ENCODE results near the gene CYP11A1.

CYP11A1 gene

DNA sequence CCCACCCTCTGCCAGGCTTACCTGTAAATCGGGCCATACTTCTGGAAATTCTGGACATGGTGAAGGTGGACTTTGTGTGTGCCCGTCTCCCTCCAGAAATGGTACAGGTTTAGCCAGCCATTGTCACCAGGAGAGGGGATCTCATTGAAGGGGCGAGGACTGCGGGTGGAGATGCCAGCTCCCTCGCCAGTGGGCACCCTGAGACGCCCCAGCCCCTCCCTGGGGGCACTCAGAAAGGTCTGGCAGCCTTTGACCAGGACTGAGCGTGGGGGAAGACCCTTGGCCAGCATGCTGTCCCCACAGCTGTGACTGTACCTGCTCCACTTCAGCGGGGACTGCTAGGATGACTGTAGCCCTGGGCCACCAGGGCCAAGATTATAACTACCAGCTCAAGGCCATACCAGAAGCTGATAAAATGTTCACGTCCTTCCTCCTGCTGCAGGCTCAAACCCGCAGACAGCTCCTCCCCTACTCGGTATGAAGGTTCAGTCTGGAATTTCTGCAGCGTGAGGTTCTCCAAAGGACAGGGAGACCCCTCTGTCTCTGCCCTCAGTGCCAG is at the start of gene CYP11A1:
Gene CYP11A1 (minus strand): TSS at position 351 of the 559 bp plus-strand sequence. CDS start 61 bp downstream, at position 290.
- DNase-seq (ENCODE audit: low read depth in 2 of 2) = no peak

DNA sequence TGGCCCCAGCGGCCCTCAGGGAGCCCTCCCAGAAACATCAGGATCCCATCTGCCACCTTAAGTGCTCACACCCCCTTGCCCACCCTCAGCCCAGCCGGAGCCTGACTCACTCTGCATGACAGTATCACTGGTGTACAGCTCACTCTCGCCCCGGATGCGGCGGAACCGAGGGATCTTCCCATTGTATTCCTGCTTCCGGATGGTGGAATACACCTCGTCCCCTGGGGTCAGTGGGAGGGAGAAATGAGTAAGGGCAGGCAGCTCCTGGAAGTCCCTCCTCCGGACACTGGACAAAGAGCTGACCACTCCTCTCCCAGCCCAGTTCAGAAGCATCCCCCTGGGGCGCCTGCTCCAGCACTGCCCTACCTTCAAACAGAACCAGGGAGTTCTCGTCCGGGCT is 49.8 kb upstream of the CYP11A1 start:
- no peak for DNase-seq (ENCODE audit: low read depth in 2 of 2)

DNA sequence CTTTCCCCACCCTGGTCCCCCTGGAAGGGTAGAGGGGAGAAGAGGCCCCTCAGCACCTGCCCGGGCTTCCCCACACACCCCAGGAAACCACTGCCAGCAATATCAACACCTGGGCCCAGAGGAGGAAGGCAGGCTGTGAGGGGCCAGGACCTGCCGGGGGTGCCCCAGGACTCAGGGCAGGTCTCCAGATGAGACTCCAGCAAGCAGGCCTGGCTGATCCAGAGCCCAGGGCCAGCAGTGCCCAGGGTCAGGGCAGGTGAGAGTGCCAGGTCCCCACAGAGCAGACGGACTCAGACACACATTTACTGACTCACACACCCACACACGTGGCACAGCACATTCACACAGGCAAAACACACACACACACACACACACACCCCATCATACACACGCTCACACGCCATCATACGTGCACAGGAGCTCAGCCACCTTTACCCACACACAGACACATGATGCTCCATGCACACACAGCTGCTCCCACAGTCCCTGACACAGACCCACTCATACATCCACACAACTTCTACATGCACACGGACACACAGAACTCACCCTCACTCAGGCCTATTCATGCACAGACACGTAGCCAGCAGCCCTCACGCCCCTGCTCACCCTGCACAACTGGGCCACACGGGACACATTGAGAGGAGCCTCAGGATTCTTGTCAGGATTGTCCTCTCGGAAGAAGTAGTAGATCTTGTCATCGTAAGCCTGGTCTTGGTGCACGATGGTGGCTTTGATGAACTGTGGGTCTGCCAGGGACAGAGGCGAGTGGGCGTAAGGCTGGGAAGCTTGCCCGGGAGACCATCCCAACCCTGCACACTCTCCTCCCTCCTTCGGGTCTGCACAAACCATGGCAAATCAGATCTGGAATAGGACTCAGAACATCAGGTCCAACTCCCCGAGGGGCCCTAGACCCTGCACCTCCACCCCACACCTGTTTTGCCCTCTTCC is 48.8 kb upstream of the CYP11A1 start:
- DNase-seq (ENCODE audit: low read depth in 2 of 2) = no peak

DNA sequence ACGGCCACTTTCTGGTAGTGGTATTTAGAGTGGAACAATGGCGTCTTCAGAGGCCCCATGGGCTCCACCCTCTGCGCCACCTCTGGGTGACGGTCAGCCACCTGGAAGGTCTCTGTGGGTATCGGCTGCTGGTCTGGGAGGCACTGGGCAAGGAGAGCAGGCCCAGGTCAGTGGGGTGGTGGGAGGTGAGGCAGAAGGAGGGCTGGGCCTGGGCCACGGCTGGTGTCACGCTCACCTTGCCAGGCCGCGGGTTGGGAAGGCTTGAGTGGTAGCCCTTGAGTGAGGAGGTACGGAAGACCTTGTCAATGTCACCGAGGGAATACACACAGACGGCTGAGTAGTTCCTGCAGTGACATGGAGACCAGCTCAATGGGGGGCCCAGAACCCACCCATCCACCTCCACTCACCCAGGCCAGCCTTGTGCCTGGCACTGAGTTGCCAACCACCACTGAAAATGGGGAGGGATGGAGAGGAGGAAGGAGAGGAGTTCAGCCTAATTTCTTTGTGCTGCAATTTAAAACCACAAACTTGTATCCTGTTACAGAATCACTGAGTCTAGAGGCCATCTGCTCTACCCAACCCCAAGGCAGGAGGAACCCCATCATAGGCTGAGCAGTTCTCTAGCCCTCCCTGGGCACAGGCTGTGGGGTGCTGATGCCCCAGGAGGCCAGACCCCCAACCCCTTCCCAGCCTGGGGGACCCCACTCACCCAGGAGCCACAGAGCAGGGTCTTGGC is 47.3 kb upstream of the CYP11A1 start:
- DNase-seq (ENCODE audit: low read depth in 2 of 2) = no peak

DNA sequence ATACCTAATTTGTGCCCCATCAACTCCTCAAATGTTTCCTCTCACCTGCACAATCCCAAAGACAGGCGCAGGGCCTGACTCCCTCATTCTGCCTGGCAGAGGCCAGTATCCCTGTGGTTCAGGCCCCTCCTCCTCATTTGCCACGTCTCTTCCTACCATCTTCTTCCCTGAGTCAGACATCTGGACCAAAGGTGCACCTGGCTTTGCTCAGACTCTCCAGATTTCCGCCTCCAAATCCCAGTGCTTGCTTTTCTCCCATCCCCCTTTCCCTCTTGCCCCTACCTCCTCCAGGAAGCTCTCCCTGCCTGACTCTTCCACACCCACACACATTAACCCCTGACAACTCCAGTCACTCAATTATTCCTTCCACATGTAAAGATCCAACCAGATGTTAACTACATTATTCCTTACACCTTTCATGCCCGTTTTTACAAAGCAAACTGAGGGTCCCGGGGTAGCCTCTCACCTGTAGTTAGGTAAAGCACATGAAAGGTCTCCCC is 46.7 kb upstream of the CYP11A1 start:
- DNase-seq (ENCODE audit: low read depth in 2 of 2) = no peak

DNA sequence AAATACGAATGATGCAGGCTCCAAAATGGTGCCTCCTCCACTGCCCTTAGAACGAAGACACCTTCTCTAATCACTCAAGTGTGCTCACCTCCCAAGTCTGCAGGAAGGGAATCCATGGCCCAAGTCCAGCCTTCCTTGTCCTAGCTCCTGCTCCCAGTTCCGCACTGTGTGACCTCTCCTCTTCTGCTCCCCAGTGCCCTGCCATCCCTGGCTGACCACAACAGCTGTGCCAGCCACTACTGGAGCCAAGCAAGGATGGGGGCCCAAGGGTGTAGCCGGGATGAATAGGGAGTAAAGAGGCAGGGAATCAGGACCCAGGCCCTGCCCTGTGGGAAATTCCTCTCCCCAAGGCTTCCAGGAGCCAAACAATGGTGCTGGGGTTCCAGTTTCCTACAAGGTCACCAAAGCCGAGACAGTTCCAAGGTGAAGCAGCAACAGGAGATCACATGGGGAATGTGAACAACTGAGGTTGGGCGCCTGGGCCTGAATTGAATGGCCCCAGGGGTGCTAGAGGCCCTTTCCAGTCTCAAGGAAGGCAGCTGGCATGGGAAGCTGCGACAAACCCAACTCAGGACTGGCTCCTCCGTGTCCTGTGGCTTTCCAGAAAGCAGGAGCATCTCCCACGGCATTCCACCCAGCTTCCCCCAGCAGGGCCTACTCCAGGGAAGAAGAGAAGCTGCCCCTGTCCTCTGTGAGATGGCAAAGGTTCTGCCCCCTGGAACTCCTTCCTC is 46.1 kb upstream of the CYP11A1 start:
- DNase-seq (ENCODE audit: low read depth in 2 of 2) = no peak

DNA sequence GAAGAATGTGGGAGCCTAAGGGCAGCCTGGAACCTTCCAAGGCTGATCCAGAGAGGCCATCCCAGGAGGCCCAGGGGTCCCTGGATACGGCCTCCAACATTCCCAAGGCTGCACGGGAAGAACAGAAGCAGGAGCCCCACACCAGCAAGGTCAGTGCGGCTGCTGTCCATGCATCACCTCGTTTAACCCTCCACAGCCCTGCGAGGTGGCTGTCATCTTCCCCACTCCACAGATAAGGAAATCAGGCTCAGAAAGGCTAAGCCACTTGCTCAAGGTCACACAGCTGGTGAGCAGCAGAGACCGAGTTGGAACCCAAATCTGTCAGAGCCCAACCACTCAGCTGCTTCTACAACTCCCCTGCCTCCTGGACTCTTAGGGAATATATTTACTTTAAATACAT is 44.7 kb upstream of the CYP11A1 start:
- DNase-seq (ENCODE audit: low read depth in 2 of 2) = no peak

DNA sequence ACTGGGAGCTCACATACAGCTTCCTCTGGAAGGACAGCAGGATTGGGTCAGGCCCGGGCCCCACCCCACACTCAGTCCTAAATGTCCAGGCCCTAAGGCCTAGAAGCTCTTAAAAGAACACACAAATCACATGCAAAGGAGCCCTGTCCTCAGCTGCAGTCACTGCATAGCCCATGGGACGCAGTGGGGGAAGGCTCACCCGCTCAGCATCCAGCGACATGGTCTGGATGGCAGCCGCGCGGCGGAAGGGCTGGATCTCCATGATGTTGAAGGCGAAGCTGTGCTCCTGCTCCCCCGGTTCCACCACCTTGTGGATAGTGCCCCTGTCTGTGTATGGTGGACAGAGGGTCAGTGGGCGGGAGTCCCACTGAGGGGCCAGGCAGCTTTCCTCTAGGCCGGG is 44.2 kb upstream of the CYP11A1 start:
- no peak for DNase-seq (ENCODE audit: low read depth in 2 of 2)

DNA sequence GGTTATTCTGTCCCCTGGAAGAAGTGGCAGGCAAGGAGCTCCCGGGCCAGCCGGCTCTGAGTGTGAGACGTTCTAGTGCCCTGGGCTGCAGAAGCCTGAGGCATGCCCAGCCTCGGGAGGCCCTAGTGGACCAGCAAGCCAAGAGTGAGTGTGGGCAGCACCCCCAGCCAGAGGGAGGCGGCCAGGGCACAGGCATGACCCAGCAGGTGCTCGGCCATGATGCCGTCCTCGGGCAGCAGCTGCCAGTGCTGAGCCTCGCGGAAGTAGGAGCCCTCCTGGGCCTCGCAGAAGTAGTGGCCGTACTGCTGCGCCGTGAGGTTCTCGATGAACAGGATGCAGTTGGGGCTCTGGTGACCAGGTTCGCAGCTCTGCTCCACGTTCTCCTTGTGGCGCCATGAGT is 43.1 kb upstream of the CYP11A1 start:
- no peak for DNase-seq (ENCODE audit: low read depth in 2 of 2)

DNA sequence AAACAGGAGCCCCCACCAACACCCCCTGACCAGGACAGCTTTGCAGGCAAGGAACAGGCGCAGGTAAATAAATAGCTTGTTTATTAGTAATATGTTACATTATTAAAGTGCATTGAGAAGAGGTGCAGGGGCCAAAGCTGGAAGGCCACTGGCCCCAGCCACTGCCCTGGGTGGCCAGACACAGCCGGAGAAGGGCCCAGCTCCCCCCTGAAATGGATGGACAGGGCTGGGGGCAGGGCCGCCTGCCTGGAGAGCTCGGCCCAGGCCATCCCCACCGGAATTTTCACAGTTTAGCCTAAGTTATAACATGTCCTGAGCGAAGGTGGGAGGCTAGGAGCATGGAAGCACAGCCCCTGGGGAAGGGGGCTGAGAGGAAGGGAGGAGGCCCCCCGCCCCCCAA is 41.8 kb upstream of the CYP11A1 start:
- DNase-seq (ENCODE audit: low read depth in 2 of 2) = no peak

DNA sequence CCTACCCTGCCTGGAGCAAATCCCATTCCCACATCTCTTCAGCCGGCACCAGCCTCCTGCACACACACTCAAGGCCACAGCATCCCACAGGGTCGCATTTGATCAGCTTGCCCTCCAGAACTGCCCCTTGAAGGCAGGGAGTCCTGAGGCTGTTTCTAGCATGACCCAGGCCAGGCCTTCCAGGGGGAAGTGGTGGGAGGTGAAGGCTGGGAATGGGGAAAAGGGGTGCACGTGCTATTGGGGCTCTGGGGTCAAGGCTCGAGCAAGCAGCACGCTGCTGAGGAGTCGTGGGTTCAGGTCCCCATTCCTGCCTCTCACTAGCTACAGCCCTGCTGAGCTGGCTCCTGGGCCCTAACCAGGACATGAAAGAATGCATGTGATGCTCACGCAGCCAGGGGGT is 41.4 kb upstream of the CYP11A1 start:
- DNase-seq (ENCODE audit: low read depth in 2 of 2) = no peak

DNA sequence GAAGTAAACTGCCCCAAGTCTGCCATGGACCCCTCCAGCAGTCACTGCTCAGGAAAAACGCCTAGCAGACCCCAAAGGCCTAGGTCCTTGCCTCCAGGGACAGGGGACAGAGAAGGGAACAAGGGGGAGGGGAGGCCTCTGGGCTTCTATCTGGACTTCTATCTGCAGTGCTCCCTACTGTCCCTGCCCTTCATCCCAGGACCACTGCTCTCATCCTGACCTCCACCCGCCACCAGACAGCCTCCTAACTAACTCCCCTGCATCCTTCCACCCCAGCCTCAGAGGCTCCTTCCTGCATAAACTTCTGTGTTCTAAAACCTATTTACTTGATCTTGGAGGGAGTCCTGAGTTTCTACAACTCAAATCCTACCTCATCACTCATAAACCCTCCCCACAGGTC is 40.9 kb upstream of the CYP11A1 start:
- no peak for DNase-seq (ENCODE audit: low read depth in 2 of 2)

DNA sequence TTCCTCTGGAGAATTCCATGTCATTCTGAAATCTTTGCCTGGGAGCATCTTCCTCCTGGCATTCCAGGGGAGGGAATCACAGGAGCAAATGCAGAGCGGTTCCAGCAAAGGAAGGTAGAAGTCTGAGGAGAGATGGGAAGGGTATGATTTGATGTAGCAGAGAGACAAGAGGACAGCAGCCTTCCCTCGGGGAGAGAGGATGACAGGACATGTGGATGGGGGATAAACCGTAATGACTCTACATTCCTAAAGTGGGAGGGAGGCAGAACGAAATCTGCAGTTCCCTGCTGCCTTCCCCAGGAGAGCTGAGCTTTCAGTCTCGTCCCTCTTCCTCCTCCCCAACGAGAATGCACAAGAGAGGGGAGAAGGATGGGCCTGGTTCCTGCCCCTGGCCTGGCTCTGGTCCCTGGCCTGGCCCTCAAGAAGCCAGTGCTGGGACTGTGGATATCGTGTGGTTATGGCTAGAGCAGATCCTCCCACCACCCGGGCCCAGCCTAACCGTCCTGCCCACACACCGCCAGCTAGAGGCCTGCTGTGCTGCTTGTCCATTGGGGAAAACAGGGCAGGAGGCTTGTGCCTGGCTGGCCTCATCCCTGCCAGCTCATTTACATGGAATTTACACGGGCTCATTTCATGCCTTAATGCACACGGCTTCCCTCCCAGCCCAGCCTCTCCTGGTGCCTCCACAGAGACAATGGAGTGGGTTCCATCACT is 39.7 kb upstream of the CYP11A1 start:
- no peak for DNase-seq (ENCODE audit: low read depth in 2 of 2)

DNA sequence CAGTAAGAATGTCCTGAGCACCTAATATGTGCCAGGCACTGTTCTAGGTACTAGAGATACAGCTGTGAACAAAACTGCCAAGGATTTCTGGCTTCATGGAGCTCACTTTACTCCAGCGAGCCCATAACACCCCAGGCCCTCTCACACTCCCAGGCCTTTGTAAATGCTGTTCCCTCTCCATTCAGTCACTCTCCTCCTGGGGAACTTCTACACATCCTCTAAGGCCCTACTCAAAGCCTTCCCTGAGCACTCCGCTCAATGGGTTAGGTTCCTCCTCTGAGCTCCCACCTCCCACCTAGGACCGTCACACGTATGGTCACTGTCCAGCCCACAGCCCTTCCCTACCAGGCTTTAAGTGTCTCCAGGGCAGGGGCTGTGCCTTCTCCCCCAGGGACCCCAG is 39.1 kb upstream of the CYP11A1 start:
- DNase-seq (ENCODE audit: low read depth in 2 of 2) = no peak

DNA sequence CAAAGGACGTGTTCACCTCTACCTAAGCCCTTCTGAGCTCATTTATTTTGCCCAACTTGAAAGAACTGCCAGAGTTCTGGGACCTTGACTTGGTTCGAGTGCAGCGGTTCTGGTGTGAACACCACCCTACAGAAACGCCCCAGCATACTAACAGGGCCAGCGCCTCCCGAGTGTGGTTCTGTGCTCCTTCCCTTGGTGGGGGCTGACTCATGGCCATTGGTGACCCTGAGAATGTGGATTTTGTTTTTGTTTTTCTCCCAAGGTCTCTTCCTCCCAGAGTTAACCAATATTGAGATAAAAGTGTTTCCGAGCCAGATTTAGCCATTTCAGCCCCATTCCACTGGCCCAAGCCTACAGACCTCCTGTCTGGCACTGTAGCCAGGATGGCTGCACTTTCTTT is 38.4 kb upstream of the CYP11A1 start:
- DNase-seq (ENCODE audit: low read depth in 2 of 2) = no peak

DNA sequence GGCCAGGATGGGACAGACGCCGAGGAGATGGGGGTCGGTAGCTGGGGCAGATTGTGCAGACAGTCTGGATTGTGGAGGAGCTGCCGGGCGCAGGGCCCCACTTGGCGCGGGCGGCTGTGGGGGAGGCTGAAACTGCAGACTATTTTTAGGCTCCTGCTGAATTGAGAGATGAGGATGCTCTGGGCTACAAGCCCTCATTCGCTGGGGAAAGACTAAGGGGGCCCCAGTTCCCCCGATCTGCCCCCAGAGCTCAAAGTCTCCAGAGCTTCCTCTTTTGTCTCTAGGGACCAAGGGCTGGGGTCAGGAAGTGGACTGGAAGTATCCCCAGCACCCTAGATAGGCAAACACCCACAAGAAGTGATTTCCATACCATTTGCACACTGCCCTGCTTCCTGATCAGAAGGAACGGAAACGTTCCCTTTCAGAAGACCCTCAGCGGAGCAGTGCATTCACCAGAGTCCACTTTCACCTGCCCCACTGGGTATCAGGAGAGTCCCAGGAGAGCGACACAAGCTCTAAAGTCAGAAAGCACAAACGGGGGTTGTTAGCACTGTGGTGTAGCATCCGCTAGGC is 36.6 kb upstream of the CYP11A1 start:
- DNase-seq (ENCODE audit: low read depth in 2 of 2) = no peak

DNA sequence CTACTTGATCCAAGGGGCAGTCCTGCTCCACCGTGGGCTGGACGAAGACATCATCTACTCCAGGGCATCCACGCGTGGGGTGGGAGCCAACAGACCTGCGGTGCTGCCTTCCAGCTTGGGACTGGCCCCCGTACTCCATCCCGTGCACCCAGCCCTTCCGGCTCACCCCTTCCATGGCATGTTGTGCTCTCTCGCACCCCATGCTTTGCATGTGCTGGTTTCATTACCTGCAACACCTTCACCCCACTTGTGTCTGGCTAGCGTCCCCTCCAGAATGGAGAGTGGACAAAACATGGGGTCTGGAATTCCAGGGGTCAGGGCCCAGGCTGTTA is 36.1 kb upstream of the CYP11A1 start:
- no peak for DNase-seq (ENCODE audit: low read depth in 2 of 2)

DNA sequence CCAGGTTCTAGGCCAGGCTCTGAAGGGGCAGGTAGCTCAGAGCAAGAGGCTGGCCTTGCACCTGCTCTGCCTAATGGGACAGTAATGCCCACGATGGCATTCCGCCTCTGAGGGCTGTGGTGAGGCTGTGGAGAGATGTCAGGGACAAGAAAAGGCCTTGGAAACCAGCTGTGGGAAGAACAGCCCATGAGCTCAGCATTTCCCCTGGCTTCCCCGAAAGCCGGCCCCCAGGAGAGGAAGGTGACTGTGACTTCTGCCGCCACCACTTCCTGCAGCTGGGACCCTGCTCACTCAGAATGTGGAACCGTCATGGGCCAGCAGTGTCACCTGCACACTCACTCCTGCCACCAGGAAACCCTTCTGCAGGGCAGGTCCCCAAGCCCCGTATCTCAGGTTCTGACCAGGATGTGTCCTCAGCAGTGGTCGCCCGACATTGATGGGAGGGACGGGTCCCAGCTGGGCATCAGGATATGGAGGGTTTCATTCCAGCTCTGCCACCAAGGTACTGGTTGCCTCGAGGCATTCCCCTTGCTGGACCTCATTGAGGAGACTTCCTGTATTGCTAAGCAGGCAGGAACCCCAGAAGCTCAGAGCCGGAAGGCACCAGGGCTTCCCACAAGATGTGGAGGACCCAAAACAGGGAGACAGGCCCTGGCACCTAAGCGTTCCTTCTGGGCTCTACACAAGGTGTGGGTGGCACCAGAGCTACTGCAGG is 35.6 kb upstream of the CYP11A1 start:
- peak; percentile 69 to 78 for DNase-seq (ENCODE audit: low read depth in 2 of 2)

DNA sequence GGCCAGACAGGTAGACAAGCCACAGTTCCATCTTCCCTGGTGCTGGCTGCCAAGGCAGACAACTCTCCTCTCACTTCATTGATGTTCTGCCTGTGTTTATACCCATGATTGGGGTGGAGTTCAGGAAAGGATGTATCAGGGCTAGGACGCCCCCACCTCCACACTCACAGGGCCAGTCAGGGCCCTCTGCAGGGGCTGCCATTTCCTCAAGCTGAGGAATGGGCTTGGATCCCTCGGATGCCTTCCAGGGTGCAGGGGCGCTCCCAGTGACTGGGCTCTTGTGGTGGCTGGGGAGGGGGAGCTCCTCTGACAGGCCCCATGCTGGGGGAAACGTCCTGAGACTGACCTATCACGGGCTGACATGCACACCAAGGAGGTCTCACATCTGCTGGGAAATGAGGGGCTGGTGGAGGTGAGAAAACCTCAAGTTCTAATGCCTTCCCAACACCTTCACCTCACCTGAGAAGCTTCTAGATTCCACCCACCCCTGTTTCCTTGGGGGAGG is 34.9 kb upstream of the CYP11A1 start:
- no peak for DNase-seq (ENCODE audit: low read depth in 2 of 2)

All from stimulated activated CD8-positive, alpha-beta memory T cell treated with anti-CD3 and anti-CD28 coated beads, Interleukin-15, amount 100 ng/mL, for 4 hours (primary cell).